SK-N-MC (cell line): ENCODE results near the gene ST6GALNAC2.

ENCODE experiments used
- EZH2 ChIP-seq: fragments of 200-600 bp; sonication (generic); IDR thresholded peaks from one replicate; pipeline ENCODE4 v1.6.1; 2017; ENCODE audit warnings: antibody characterized with exemption
- POLR2AphosphoS5 ChIP-seq: IDR thresholded peaks from 2 replicates; pipeline ENCODE4 v1.6.1; 2012; ENCODE audit warnings: mild to moderate bottlenecking, low read depth, low read length, borderline replicate concordance

DNA sequence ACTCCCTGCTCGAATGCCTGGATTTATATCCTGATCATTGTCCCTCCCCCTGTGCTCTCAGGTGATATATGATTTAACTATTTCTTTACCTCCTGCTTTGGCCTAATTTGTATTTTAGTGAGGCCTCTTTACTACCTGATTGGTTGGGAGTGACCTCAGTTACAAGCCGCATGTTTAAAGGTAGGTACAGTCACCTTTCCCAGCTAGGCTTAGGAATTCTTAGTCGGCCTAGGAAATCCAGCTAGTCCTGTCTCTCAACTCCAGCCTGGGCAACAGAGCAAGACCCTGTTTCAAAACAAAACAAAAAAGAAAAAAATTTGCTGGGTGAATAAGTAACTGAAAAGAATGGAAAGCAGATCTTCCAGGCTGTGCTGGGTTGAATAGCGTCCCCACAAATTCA lies 26.8 kb upstream of the ST6GALNAC2 start:
- TF ChIP-seq EZH2 (no peak), POLR2AphosphoS5 (no peak)
